ENCODE results near the gene DCST1.

DCST1 gene

DNA sequence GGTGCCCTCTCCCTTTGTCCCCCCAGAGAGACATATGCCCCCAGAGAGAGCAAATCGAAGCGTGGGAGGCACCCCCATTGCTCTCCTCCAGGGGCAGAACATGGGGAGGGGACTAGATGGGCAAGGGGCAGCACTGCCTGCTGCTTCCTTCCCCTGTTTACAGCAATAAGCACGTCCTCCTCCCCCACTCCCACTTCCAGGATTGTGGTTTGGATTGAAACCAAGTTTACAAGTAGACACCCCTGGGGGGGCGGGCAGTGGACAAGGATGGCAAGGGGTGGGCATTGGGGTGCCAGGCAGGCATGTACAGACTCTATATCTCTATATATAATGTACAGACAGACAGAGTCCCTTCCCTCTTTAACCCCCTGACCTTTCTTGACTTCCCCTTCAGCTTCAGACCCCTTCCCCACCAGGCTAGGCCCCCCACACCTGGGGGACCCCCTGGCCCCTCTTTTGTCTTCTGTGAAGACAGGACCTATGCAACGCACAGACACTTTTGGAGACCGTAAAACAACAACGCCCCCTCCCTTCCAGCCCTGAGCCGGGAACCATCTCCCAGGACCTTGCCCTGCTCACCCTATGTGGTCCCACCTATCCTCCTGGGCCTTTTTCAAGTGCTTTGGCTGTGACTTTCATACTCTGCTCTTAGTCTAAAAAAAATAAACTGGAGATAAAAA, 53.4 kb downstream of the DCST1 start:
- DNase-seq: no peak
- no peak for ATAC-seq

DNA sequence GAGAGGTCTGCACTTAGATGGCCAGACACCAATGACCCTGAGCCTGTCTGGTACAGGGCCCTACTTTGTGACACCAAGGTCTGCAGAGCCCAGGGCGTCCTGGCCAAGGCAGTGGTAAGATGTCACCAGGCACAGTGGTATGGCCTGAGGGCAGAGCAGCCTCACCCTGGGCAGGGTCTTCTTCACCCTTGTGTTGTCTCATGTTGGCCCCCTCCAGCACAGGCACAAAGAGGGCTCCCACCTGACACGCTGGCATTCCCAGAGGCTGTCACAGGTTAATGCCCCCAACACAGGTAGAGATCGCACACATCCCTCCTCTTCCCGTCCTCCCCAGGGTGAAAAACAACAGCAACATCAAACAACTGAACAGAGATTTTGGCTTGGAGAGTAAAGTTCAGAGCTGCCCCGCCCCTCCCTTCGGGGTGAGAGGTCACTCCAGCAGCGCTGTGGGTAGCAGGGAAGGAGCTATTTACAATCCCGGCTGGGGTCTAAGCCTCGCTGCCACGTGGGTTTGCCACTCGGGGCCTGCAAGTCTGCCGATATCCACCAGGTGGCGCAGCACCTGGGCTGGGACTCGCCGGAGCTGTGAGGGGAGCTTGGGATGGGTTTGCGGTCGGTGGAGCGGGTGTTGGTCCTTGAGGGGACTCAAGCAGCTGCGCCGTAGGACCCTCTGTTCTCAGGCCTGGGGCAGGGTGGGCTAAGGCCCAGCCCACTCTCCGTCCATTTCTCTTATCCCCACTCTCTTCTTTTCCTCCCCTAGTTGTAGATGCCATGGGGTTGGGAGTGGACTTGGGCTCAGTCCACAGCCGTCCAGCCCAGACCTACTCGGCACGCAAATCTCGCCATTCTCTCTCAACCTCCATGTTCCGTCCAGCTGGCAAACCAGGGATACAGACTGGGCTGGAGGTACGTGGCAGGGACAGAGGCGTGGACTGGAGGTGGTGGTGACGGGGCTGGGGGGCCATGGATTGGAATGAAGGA, 57.7 kb downstream of the DCST1 start:
- peak; percentile 67 for ATAC-seq
- DNase-seq: peak; percentile 90

DNA sequence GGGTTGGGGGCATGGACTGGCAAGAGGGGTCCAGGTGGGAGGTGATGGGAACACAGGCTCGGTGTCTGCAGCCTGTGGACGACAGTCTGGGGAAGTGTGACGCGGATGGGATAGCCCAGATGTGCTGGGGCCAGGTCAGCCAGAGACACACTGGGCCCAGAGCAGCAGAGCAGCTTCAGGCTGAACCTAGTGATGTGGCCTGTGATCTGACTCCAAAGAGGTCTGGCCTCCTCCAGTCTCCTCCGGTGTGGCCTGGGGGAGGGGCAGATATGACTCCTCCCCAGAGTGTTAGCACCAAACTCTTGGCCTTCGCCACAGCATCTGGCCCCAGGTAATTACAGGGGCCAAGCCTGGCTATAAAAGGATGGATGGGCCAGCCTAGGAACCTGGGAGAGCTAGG, 58.5 kb downstream of the DCST1 start:
- ATAC-seq (no peak), DNase-seq (no peak)

DNA sequence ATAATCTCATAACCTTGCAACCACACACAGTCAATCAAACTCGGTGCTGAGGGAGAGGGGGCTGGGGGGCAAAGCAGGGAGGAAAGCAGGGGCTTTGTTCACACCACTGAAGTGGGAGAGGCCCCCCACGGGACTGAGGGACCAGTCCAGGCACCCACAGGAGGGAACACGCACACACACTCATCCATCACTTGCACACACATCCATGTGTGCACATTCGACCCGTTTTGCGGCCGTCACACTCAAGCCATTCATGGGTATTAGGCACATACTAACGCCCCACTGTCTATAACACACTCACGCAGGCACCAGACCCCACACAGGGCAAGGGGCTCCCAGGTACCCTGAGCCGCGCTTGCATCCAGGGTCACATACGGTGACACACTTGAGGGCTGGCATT, 59.0 kb downstream of the DCST1 start:
- no peak for ATAC-seq
- no peak for DNase-seq

DNA sequence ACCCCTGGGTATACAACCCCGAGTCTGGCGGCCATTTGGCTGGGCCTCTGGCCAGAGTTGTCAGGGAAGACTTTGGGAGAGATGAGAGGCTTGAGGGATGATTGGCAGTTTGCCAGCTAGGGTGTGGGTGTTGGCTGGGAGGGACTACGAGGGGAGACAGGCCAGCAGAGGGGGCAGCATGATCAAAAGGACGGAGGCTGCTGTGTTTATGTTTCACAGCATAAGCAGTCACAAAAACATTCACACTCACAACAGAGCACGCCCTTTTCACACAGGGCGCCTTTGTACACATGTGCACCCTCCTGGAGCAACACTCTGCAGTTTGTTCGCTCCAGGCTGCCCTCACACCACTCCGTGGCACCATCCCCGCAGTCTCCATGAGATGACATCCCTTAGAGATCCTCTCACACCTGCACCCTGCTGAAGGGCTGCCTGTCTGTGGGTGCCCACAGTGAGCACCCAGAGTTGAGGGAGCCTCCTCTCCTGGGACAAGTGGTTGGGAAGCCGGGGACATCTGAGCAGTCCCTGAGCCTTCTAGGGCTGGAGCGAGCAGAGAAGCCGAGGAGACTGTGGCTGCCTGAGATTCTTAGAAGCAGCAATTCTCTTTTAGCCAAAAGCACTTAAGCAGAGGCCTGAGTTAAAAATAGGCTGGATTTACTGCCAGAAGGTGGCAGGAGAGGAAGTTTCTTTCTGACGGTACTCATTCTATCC, 60.4 kb downstream of the DCST1 start:
- no peak for DNase-seq

DNA sequence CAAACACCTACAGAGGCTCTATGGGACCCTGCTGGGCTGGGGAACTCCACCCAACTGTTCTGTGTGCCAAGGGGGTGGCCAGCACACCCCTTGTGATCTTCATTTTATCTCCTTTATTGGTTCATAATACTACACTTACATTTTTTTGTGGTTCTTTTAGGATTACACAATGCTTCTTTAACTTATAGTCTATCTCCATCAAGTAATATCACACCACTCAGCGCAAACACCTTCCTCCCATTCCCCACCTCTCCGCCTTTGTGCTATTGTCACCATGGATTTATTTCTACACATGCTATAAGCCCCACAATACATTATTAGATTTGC, 61.0 kb downstream of the DCST1 start:
- DNase-seq (no peak), ATAC-seq (no peak)

More for the DNA sequence above, 60.4 kb downstream of the DCST1 start:
- no peak for ATAC-seq

DNA sequence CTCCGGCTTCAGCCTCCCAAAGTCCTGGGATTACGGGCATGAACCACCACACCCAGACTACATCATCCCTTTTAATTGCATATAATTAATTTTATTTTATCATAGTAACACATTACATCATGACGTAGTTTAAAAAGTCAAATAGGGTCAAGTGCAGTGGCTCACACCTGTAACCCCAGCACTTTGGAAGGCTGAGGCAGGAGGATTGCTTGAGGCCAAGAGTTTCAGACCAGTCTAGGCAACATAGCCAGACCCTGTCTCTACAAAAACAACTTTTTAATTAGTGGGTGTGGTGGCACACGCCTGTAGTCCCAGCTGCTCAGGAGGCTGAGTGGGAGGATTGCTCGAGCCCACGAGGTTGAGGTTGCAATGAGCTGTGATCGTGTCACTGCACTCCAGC, 65.7 kb downstream of the DCST1 start:
- ATAC-seq: no peak

More for the DNA sequence above, 65.7 kb downstream of the DCST1 start:
- no peak for DNase-seq
